ENCODE results near the gene DNM2.
"Not testable (repeated sequence)": the region's sequence is repeated elsewhere in the genome, so short reads cannot be mapped to it uniquely, and the experiment has no call there.

The DNM2 gene

GRCh38 chr19:10848230-10848856 lies 130.5 kb downstream of the DNM2 start, which contains the start of gene C19orf38:
TSS of gene C19orf38 (plus strand) at chr19:10848415. CDS start at chr19:10848509, 94 bp downstream.
- no peak for ATAC-seq (replicated peaks)

GRCh38 chr19:10850631-10851030 lies 132.8 kb downstream of the DNM2 start:
- Mint-ChIP-seq H3K27me3 (peaks cover 0 to 19% of the 10 kb centered on the region in 2 donors), H3K27ac (no peak overlapping the region), H3K36me3 (ENCODE audit: insufficient read depth) (no peaks in the 10 kb centered on the region), H3K4me1 (ENCODE audit: low read depth in 2 of 2) (no peaks in the 10 kb centered on the region), H3K9me3 (peaks cover 0 to 5% of the 10 kb centered on the region in 2 donors), H3K4me3 (no peak overlapping the region)
- DNase-seq (no peak), ATAC-seq (replicated peaks) (no peak)

More at GRCh38 chr19:10848230-10848856, 130.5 kb downstream of the DNM2 start, which contains the start of gene C19orf38:
- H3K36me3 Mint-ChIP-seq (ENCODE audit: insufficient read depth): no peaks in the 10 kb centered on the region
- H3K4me3 Mint-ChIP-seq: no peak within 1 kb of the TSS
- peaks cover 0 to 23% of the 10 kb centered on the region in 2 donors for H3K27me3 Mint-ChIP-seq
- no peaks in the 10 kb centered on the region for H3K4me1 Mint-ChIP-seq (ENCODE audit: low read depth in 2 of 2)
- H3K9me3 Mint-ChIP-seq: peaks cover 0 to 5% of the 10 kb centered on the region in 2 donors
- DNase-seq: no peak
- no peak within 1 kb of the TSS for H3K27ac Mint-ChIP-seq

- H3K4me3 Mint-ChIP-seq: no peak overlapping the region
- no peaks in the 10 kb centered on the region for H3K36me3 Mint-ChIP-seq (ENCODE audit: insufficient read depth)
- peak overlapping the region in 1 of 2 donors; percentile 5 for H3K27ac Mint-ChIP-seq
- peaks cover 0 to 19% of the 10 kb centered on the region in 2 donors for H3K27me3 Mint-ChIP-seq
- no peak for DNase-seq
- no peaks in the 10 kb centered on the region for H3K9me3 Mint-ChIP-seq
- no peaks in the 10 kb centered on the region for H3K4me1 Mint-ChIP-seq (ENCODE audit: low read depth in 2 of 2)
- ATAC-seq (replicated peaks): no peak
These were observed 134.4 kb downstream of the DNM2 start for GRCh38 chr19:10852098-10852800.

- H3K9me3 Mint-ChIP-seq: no peaks in the 10 kb centered on the region
- no peaks in the 10 kb centered on the region for H3K36me3 Mint-ChIP-seq (ENCODE audit: insufficient read depth)
- H3K4me3 Mint-ChIP-seq: no peak overlapping the region
- peaks cover 0 to 19% of the 10 kb centered on the region in 2 donors for H3K27me3 Mint-ChIP-seq
- DNase-seq: no peak
- H3K4me1 Mint-ChIP-seq (ENCODE audit: low read depth in 2 of 2): no peaks in the 10 kb centered on the region
- ATAC-seq (replicated peaks): no peak
- no peak overlapping the region for H3K27ac Mint-ChIP-seq
These were observed 135.1 kb downstream of the DNM2 start for GRCh38 chr19:10852941-10853340.

- H3K27ac Mint-ChIP-seq: no peak overlapping the region
- DNase-seq (no peak), ATAC-seq (replicated peaks) (no peak)
These were observed 136.6 kb downstream of the DNM2 start for GRCh38 chr19:10854350-10855089.

GRCh38 chr19:10855879-10856522 lies 138.1 kb downstream of the DNM2 start:
- Mint-ChIP-seq H3K4me1 (ENCODE audit: low read depth in 2 of 2) (peaks cover 0 to 3% of the 10 kb centered on the region in 2 donors), H3K9me3 (no peaks in the 10 kb centered on the region), H3K36me3 (ENCODE audit: insufficient read depth) (no peaks in the 10 kb centered on the region), H3K4me3 (no peak overlapping the region), H3K27ac (no peak overlapping the region), H3K27me3 (peaks cover 0 to under 1% of the 10 kb centered on the region in 2 donors)
- ATAC-seq (replicated peaks): peak; percentile 57
- no peak for DNase-seq

More at GRCh38 chr19:10854350-10855089, 136.6 kb downstream of the DNM2 start:
- Mint-ChIP-seq H3K36me3 (ENCODE audit: insufficient read depth) (no peaks in the 10 kb centered on the region), H3K4me1 (ENCODE audit: low read depth in 2 of 2) (peaks cover 0 to 3% of the 10 kb centered on the region in 2 donors), H3K27me3 (peaks cover 0 to 10% of the 10 kb centered on the region in 2 donors), H3K4me3 (no peak overlapping the region), H3K9me3 (no peaks in the 10 kb centered on the region)

- not testable (repeated sequence) for H3K27me3 Mint-ChIP-seq; H3K27ac Mint-ChIP-seq; ATAC-seq (replicated peaks); DNase-seq; H3K4me1 Mint-ChIP-seq (ENCODE audit: low read depth in 2 of 2); H3K4me3 Mint-ChIP-seq; H3K9me3 Mint-ChIP-seq; H3K36me3 Mint-ChIP-seq (ENCODE audit: insufficient read depth)
These were observed 139.0 kb downstream of the DNM2 start for GRCh38 chr19:10856899-10857298.

- DNase-seq (peak; percentile 16 to 29 (median 26)), ATAC-seq (replicated peaks) (peak; percentile 43)
- Mint-ChIP-seq H3K36me3 (ENCODE audit: insufficient read depth) (no peaks in the 10 kb centered on the region), H3K9me3 (no peaks in the 10 kb centered on the region), H3K27ac (no peak overlapping the region), H3K27me3 (no peaks in the 10 kb centered on the region), H3K4me1 (ENCODE audit: low read depth in 2 of 2) (peaks cover 5 to 11% of the 10 kb centered on the region in 2 donors), H3K4me3 (no peak overlapping the region)
These were observed 140.4 kb downstream of the DNM2 start for GRCh38 chr19:10858204-10858828.

- H3K4me3 Mint-ChIP-seq: no peak overlapping the region
- H3K9me3 Mint-ChIP-seq: no peaks in the 10 kb centered on the region
- DNase-seq (peak; percentile 15 to 32 (median 19)), ATAC-seq (replicated peaks) (no peak)
- H3K36me3 Mint-ChIP-seq (ENCODE audit: insufficient read depth): no peaks in the 10 kb centered on the region
- H3K27ac Mint-ChIP-seq: no peak overlapping the region
- H3K27me3 Mint-ChIP-seq: no peaks in the 10 kb centered on the region
- peaks cover 15 to 18% of the 10 kb centered on the region in 2 donors for H3K4me1 Mint-ChIP-seq (ENCODE audit: low read depth in 2 of 2)
These were observed 143.3 kb downstream of the DNM2 start for GRCh38 chr19:10861103-10861651.

- no peak for ATAC-seq (replicated peaks)
- Mint-ChIP-seq H3K9me3 (no peaks in the 10 kb centered on the region), H3K4me3 (no peak overlapping the region), H3K36me3 (ENCODE audit: insufficient read depth) (peaks cover 3% of the 10 kb centered on the region), H3K27ac (peak overlapping the region in 1 of 2 donors; percentile 13), H3K27me3 (no peaks in the 10 kb centered on the region), H3K4me1 (ENCODE audit: low read depth in 2 of 2) (peaks cover 15 to 18% of the 10 kb centered on the region in 2 donors)
- DNase-seq: no peak
These were observed 144.8 kb downstream of the DNM2 start for GRCh38 chr19:10862561-10863106.

GRCh38 chr19:10863107-10863717 lies 145.3 kb downstream of the DNM2 start:
- peaks cover 15 to 19% of the 10 kb centered on the region in 2 donors for H3K4me1 Mint-ChIP-seq (ENCODE audit: low read depth in 2 of 2)
- peaks cover 5% of the 10 kb centered on the region for H3K36me3 Mint-ChIP-seq (ENCODE audit: insufficient read depth)
- no peak overlapping the region for H3K4me3 Mint-ChIP-seq
- H3K27ac Mint-ChIP-seq: peak overlapping the region in 1 of 2 donors; percentile 13
- DNase-seq (no peak), ATAC-seq (replicated peaks) (no peak)
- no peaks in the 10 kb centered on the region for H3K9me3 Mint-ChIP-seq
- H3K27me3 Mint-ChIP-seq: no peaks in the 10 kb centered on the region

GRCh38 chr19:10864538-10864899 lies 146.6 kb downstream of the DNM2 start:
- H3K4me3 Mint-ChIP-seq: peak overlapping the region in 1 of 2 donors; percentile 9
- H3K36me3 Mint-ChIP-seq (ENCODE audit: insufficient read depth): peaks cover 5% of the 10 kb centered on the region
- DNase-seq (peak; percentile 73 to 77 (median 75)), ATAC-seq (replicated peaks) (peak; percentile 95)
- H3K9me3 Mint-ChIP-seq: no peaks in the 10 kb centered on the region
- H3K27me3 Mint-ChIP-seq: no peaks in the 10 kb centered on the region
- peak overlapping the region; percentile 3 to 6 for H3K27ac Mint-ChIP-seq
- H3K4me1 Mint-ChIP-seq (ENCODE audit: low read depth in 2 of 2): peaks cover 15 to 18% of the 10 kb centered on the region in 2 donors

Measured in effector memory CD8-positive, alpha-beta T cell (primary cell).